Activated CD8-positive, alpha-beta memory T cell treated with anti-CD3 and anti-CD28 coated beads, Interleukin-2, amount 50 U/mL, for 48 hours (primary cell): ENCODE data around the gene DNM3.

Experiments used
- DNase-seq: peaks from one replicate; pipeline ENCODE4 v3.0.0-alpha.2; 2020

Gene DNM3

GRCh38 chr1:171819946-171820345, 21.4 kb upstream of the DNM3 start:
- no peak for DNase-seq

DNA sequence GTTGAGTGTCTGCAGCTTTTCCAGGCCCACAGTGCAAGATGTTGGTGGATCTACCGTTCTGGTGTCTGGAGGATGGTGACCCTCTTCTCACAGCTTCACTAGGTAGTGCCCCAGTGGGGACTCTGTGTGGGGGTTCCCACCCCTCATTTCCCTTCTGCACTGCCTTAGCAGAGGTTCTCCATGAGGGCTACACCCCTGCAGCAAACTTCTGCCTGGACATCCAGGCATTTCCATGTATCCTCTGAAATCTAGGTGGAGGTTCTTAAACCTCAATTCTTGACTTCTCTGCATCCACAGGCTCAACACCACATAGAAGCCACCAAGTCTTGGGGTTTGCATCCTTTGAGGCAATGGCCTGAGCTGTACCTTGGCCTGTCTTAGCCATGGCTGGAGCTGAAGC, 14.3 kb upstream of the DNM3 start:
- DNase-seq, result no peak

GRCh38 chr1:171828794-171829193, 12.5 kb upstream of the DNM3 start:
- DNase-seq, result no peak

GRCh38 chr1:171833091-171833825, 8.0 kb upstream of the DNM3 start:
- DNase-seq, result no peak

- DNase-seq, result no peak
Measured at GRCh38 chr1:171834821-171835220, 6.5 kb upstream of the DNM3 start.

DNA sequence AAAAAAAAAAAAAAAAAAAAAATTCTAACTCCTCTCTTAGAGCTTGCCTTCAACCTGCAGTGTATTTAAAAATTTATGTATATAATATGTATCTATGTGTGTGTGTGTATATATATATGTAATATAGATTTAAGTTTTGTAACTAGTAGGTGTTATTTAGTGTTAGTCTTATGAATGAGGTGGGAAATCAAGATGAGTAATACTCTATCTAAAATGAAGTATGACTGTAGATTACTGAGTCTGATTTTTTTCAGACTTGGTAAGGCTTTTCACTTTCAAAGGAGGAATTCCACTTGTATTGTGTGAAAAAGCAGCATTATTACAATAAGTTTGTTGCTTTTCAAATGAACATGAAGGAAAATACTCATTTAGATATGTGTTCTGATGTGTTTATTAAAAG, 5.4 kb upstream of the DNM3 start:
- no peak for DNase-seq

GRCh38 chr1:171841931-171842761, 848 bp downstream of the DNM3 start:
- no peak for DNase-seq

- DNase-seq, result no peak
Measured at GRCh38 chr1:171844381-171844780, 3.1 kb downstream of the DNM3 start.

DNA sequence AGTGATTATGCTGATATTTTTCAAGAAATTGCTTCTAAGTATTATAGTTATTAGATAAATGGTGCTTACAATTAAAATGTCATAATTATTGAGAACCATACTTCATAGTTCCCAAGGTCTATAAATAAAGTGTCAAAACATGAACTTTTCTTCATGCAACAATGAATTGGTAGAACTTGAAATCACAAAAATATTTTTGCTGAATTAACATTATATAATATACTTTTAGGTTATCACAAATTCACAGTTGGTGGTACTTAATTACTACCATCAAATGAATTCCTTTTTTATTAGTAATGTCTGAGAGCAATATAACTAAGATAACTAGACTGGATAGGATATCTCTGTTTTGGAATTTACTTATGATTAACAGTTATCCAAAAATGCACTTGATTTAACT, 4.7 kb downstream of the DNM3 start:
- DNase-seq, result no peak

DNA sequence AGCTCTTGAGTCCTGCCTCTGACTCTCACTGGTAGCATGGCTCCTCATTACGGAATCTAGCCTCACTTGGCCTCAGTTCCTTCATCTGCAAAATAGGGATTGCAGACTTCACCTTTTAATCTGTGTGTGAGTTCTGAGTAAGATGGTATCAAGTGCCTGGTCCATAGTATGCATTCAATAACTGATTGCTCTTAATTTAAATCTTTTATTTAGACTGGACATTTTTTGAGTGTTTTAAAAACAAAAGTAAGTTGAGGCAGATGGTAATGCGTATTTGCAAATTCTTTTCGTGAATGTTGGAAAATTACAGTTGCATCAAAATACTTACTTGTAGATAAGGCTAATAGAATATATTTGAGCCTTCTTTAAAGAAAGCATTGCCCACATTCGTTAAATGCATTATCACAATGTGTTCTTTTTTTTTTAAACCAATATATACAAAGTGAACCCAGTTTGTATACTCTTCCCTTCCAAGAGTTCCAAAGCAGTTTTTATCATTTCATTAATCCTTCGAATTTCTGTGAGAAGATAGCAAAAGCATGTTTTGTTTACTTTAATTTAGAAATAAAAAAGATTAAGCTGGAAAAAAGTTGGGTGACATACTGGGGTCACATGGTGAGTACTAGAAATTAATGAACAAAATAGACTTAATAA, 8.1 kb downstream of the DNM3 start:
- no peak for DNase-seq

DNA sequence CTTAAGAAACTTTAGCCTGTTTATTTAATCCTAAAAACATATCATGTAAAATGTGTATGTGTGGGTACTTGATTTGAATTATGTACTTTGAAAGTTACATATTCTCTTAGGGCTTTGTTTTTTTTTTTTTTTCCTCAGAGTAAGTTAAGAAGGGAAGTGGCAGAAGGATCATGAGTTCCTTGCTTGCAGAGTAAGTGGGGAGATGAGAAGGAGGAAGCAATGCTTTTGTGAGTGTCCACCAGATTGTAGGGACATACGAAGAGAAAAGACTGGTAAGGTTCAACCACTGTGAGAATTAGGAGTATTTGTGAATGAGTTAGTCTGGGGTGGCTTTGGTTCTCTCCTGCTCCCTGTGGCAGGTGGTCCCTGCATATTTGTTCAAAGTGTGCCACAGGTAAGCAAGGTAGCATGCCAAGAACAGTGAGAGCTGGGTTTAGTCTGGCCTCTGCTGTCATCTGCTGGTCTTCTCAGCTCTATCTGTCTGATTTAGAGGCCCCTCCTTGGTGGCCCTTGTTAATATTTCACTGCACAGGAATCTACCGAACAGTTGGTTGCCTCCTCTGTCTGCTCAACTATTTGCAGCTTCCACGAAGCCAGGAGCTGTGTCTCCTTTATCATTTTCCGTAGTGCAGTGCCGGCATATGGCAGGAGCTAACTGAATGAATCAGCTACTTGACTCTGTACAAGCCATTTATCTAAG, 9.5 kb downstream of the DNM3 start:
- DNase-seq, result no peak

DNA sequence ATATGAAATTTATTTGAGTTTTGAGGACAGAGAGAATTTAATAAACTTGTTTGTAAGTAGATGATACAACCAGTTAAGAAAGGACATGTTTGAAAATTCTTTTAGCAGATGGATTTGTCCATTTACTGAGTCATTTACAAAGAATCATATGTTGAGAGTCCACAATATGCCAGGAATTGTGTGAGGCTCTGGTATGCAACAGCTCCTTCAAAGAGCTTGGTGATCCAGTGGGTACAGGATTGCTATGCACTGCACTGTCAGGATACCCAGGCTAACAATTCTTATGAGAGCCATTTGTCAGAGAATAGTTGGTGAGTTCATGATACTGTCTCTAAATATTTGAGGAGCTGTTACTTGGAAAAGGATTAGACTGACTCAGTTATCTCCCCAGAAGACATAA, 11.0 kb downstream of the DNM3 start:
- no peak for DNase-seq

- DNase-seq, result no peak
Measured at GRCh38 chr1:171855381-171855780, 14.1 kb downstream of the DNM3 start.

DNA sequence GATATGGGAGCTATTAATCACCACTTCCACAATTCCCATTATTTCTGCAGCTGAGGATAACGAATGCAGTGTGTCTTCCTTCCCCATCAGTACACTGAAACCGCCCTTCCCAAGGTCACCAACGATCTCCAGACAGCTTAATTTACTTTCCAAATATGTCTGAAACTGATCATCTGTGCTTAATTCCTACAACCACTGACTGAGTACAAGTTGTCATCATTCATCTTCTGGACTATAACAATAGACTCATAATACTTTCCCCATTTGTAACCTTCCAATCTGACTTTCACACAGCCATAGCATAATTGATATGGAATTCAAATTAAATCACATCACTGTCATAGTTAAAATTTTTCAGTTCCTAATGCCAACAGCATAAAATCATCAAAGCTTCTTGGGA, 17.4 kb downstream of the DNM3 start:
- DNase-seq, result no peak

DNA sequence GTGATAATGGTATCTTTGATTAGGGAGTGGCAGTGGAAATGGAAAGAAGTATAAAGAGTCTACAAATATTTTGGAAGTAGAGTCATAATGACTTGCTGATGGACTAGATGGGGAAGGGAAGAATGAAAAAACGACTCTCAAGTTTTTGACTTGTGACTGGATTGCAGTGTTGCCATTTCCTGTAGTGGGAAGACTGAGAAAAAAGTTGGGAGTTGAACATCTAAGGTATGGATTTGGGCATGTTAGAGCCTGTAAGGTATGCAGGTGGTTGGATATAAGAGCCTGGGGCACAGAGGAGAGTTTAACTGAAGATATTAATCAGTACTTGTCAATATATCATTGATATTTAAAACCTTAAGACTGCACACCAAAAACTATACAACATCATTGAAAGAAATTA, 19.4 kb downstream of the DNM3 start:
- DNase-seq, result no peak

DNA sequence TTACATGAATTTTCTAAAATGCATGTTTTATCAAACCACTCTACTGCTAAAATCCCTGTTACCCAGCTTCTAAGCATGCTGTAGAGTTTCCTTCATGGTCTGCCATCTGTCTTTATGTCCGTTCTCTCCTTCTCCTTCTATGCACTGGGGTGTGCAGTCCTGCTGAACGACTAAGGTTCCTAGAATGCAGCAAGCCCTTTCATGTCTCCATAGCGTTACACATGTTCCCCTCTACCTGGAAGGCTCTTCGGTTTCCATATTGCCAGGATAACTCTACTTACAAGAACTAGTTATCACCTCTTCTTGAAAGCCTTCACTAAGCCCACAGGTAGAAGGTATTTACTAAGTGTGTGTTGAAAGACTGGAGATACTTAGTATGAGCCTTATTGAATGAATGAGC, 22.2 kb downstream of the DNM3 start:
- no peak for DNase-seq

DNA sequence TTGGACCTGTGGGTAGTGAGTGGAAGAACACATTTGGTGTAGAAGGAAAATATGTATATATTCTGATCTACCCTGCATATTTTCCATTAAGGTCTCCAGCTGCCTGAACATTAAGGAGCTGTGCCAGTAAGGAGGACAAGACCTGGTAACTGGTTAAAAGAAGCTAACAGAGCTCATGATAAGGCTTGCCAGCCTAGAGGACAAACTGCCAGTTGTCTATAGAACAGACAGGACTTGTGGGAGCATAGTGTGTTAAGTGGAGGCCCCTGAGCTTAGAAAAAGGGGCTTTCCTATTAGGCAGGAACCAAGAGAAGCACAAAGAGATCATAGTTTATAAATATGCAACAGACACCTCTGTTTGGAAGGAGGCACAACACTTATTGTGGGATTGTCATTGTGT, 23.0 kb downstream of the DNM3 start:
- no peak for DNase-seq

DNA sequence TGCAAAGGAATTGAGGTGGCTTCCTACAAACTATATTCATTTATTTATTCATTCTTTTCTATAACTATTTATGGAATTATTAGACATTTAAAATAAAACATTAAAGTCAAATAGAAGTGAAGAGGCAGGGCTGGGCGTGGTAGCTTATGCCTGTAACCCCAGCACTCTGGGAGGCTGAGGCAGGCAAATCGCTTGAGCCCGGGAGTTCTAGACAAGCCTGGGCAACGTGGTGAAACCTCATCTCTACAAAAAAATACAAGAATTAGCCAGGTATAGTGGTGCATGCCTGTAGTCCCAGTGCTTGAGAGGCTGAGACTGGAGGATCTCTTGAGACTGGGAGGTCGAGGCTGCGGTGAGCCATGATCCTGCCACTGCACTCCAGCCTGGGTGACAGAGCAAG, 23.8 kb downstream of the DNM3 start:
- DNase-seq, result no peak

GRCh38 chr1:171867236-171867635, 25.9 kb downstream of the DNM3 start:
- DNase-seq, result no peak

GRCh38 chr1:171868217-171868803, 27.0 kb downstream of the DNM3 start:
- DNase-seq, result no peak

DNA sequence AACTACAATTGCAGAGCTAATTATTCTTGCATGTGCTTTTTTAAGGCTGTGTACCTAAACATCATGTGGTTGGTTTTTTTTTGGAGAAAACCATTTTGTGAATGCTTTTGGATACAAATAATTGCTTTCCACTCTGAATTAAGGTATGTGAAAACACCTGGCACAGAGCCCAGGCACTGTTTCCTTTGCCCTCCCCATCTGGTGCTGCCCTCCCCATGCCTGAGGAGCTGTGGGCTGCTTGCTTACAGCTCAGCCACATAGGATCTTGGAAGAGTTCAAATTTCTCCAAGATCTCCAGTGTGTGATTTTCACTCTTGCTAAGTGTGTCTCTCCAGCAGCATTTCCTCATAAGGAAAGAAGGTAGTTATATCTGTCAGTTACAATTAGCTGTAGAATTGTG, 27.8 kb downstream of the DNM3 start:
- no peak for DNase-seq

DNA sequence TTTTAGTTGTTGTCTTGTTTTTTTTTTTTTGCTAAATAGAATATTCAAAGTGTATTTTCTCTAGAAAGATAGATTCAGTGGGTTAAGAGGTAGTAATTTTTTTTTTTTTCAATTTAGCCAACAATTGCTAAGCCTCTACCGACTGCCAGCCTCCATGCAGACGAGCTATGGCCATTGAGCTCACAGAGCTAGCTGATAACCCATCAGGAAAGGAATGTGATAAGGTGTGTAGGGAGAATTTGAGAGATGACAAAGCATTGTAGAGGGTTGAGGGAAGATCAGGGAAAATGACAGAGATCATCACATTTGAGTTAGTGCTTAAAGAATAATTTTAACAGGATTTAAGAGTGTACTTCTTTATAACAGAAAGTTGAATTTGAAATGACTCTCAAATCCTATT, 30.6 kb downstream of the DNM3 start:
- no peak for DNase-seq

DNA sequence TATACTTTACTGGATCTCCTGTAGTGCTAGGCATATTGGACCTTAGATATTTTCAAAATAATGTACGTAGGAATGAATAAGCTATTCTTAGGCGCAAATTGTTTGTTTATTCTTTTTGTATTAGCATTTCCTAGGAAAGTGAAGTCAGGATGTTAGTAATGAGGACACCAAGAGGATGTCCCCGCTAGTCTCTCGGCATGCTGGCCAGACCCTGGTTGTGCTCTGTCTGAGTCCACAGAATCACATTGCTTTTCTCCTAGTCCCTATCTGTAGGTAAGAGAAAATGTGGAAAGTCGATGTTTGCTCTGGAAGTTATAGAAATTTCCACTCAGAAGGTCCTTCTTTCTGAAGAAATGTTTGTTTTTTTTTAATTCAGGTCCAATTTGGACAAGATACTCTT, 31.1 kb downstream of the DNM3 start:
- no peak for DNase-seq
